SJSA1 (cell line): ENCODE measurements around the gene RNF212B. TPM values are rescaled to one million over a fixed set of nuclear protein-coding genes. Genes with fewer than 3 reads are reported as not detected.
"Not testable (repeated sequence)": the region's sequence is repeated elsewhere in the genome, so short reads cannot be mapped to it uniquely, and the experiment has no call there.

Experiments used
- DNase-seq, 2 experiments: peaks; one replicate each; pipeline ENCODE4 v3.0.0-alpha.2; 2015 to 2020; ENCODE audit warnings: low spot score in 2 of 2, low read depth in 1 of 2
- H3K27ac ChIP-seq: fragments of 250-450 bp; sonication (Bioruptor Pico); 2 replicates; pipeline ENCODE4 v1.5.1; 2020; ENCODE audit warnings: mild to moderate bottlenecking, moderate library complexity
- H3K27me3 ChIP-seq: fragments of 250-450 bp; sonication (Bioruptor Pico); replicated peaks from 2 replicates; pipeline ENCODE4 v1.5.1; 2020; ENCODE audit warnings: mild to moderate bottlenecking, moderate library complexity
- H3K36me3 ChIP-seq: fragments of 250-450 bp; sonication (Bioruptor Pico); 2 replicates; pipeline ENCODE4 v1.5.1; 2020; ENCODE audit warnings: mild to moderate bottlenecking
- H3K4me1 ChIP-seq: fragments of 250-450 bp; sonication (Bioruptor Pico); replicated peaks from 2 replicates; pipeline ENCODE4 v1.6.1; 2021; ENCODE audit warnings: mild to moderate bottlenecking
- H3K4me3 ChIP-seq: fragments of 250-450 bp; sonication (Bioruptor Pico); 2 replicates; pipeline ENCODE4 v1.5.1; 2020; ENCODE audit warnings: mild to moderate bottlenecking
- H3K9me3 ChIP-seq: fragments of 250-450 bp; sonication (Bioruptor Pico); replicated peaks from 2 replicates; pipeline ENCODE4 v1.5.1; 2020; ENCODE audit warnings: mild to moderate bottlenecking
- total RNA-seq: library from RNA; depleted of rRNA; stranded (reverse); fragments of >200 nt; shearing (Covaris generic); gene quantifications from 2 replicates; pipeline ENCODE4 v1.2.3, GENCODE V29; 2014; rRNA removed

RNF212B gene, protein sequence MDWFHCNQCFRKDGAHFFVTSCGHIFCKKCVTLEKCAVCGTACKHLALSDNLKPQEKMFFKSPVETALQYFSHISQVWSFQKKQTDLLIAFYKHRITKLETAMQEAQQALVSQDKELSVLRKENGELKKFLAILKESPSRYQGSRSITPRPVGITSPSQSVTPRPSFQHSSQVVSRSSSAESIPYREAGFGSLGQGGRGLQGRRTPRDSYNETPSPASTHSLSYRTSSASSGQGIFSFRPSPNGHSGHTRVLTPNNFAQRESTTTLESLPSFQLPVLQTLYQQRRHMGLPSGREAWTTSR
- not detected in 2 replicates for total RNA-seq

DNA sequence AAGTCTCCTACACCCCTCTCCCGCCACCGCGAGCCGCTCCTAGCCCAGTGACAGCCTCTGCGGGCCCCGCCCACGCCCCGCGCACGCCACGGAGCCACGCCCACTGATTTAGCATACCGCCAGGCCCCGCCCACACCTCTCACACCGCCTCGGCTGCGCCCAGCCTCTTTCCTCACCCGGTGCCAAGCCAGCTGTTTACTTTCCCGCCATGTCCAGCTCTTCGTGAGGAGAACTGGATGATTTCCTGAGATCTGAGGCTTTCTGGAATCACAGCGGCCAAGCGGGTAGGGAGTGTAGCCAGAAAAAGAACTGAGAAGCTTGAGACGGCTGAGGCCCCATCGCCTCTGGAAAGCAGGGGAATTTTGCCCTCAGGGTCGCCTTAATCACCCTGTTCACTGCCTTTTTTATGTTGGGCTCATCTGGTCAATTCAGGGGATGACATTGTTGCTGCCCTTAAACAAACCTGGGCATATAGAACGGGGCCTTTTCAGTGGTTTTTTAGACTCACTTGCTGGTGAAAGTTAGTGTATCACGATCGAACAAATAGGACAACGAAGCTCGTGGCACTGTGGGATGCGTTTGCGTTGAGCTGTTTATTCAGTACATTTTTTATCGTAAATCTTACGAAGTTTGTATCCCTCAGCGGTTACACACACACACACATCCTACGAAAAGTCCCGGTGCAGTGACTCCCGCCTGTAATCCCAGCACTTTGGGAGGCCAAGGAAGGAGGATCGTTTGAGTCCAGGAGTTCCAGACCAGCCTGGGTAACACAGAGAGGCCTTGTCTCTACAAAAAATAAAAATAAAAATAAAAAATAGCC lies at the start of gene RNF212B:
RNF212B (plus strand) TSS at position 165 of the 823 bp plus-strand sequence. CDS start 2,410 bp downstream, outside the sequence.
- H3K9me3 ChIP-seq: no peaks in the 10 kb centered on the region
- no peaks in the 10 kb centered on the region for H3K27me3 ChIP-seq
- H3K4me3 ChIP-seq: peak within 1 kb of the TSS; percentile 14; the same call in 1 of the 2 replicates
- H3K27ac ChIP-seq: no peak within 1 kb of the TSS
- peak; percentile 57 to 87 for DNase-seq
- no peaks in the 10 kb centered on the region for H3K36me3 ChIP-seq
- peaks cover 15% of the 10 kb centered on the region for H3K4me1 ChIP-seq

DNA sequence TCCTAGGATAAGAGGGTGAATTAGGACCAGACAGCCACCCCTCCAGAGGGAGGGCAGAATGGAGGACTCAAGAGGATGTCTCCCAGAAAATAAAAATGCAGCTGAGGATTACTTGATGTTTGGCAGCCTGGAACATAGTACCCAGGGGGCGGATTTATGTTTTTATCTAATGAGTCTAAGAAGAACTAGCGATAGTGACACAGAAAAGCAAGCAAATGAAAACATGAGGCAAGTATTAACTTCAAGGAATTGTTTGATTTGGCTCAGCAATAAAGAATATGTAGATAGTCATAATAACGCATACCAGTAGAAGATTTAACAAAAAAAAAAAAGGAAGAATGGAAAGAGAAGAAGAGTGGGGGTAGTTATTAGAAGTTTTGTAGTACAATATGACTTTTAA lies 44.3 kb upstream of the RNF212B start:
- no peak for DNase-seq
- Histone ChIP-seq H3K36me3 (no peaks in the 10 kb centered on the region), H3K9me3 (no peaks in the 10 kb centered on the region), H3K4me1 (no peaks in the 10 kb centered on the region), H3K27me3 (no peaks in the 10 kb centered on the region), H3K4me3 (no peak overlapping the region), H3K27ac (no peak overlapping the region)

DNA sequence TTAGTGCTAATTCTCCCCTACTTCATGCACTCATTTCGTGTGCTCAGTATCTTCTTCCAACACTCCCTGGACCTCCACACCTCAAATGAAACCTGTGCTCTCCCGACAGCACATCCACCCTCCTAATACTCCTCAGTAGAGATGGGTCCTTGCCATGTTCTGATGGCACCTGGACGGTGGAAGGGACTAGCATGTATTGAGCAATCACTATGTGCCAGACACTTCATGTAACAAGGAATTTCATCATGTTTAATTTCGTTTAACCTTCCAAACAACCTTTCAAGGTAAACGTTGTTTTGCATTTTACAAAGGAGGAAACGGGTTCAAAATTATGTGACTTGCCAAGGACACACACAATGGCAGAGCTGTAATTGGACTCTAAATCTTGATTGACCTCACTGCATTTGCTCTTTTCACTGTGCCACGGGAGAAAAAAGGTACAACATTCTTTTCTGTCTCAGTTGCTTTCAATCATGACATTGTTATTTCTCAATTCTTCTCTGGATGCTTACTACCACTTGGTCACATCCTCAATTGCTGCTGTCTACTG lies 42.1 kb upstream of the RNF212B start:
- H3K36me3 ChIP-seq: no peaks in the 10 kb centered on the region
- DNase-seq: no peak
- H3K4me1 ChIP-seq: no peaks in the 10 kb centered on the region
- no peak overlapping the region for H3K4me3 ChIP-seq
- H3K9me3 ChIP-seq: no peaks in the 10 kb centered on the region
- H3K27me3 ChIP-seq: no peaks in the 10 kb centered on the region
- H3K27ac ChIP-seq: no peak overlapping the region

DNA sequence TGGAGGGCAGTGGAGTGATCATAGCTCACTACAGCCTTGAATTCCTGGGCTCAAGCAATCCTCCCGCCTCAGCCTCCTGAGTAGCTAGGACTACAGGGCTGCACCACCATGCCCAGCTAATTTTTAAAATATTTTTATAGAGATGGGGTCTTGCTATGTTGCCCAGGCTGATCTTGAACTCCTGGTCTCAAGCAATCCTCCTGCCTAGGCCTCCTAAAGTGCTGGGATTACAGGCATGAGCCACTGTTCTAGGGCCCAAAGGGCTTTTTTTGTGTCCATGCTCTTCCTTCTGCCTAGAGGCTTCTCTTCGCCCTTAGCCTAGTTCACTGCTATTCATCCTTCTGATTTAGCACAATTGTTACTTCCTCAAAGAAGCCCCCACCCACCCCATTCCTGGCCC lies 41.2 kb upstream of the RNF212B start:
- H3K36me3 ChIP-seq, H3K27ac ChIP-seq, H3K27me3 ChIP-seq, H3K4me3 ChIP-seq, H3K4me1 ChIP-seq, DNase-seq, H3K9me3 ChIP-seq: not testable (repeated sequence)

DNA sequence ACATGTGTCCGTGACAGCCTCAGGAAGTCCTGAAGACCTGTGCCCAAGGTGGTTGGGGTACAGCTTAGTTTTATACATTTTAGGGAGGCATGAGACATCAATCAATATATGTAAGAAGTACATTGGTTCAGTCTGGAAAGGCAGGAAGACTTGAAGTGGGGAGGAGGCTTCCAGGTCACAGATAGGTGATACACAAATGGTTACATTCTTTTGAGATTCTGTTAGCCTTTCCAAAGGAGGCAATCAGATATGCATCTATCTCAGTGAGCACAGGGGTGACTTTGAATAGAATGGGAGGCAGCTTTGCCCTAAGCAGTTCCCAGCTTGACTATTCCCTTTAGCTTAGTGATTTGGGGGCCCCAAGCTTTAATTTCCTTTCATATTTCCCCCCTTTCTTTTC lies 38.6 kb upstream of the RNF212B start:
- not testable (repeated sequence) for H3K4me3 ChIP-seq, H3K4me1 ChIP-seq, H3K9me3 ChIP-seq, H3K27ac ChIP-seq, H3K36me3 ChIP-seq, H3K27me3 ChIP-seq, DNase-seq

DNA sequence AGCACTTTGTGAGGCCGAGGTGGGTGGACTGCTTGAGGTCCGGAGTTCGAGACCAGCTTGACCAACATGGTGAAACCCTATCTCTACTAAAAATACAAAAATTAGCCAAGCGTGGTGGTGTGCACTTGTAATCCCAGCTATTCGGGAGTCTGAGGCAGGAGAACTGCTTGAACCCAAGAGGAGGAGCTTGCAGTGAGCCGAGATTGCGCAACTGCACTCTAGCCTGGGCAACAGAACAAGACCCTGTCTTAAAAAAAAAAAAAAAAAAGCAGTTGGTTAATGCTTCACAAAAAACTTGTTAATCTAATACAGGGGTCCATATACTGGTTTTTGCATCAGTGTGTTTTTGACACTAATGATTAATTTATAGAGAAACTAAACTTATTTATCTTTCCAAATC lies 35.7 kb upstream of the RNF212B start:
- no peak for DNase-seq
- Histone ChIP-seq H3K4me1 (no peaks in the 10 kb centered on the region), H3K4me3 (no peak overlapping the region), H3K27me3 (no peaks in the 10 kb centered on the region), H3K36me3 (no peaks in the 10 kb centered on the region), H3K27ac (no peak overlapping the region), H3K9me3 (no peaks in the 10 kb centered on the region)

DNA sequence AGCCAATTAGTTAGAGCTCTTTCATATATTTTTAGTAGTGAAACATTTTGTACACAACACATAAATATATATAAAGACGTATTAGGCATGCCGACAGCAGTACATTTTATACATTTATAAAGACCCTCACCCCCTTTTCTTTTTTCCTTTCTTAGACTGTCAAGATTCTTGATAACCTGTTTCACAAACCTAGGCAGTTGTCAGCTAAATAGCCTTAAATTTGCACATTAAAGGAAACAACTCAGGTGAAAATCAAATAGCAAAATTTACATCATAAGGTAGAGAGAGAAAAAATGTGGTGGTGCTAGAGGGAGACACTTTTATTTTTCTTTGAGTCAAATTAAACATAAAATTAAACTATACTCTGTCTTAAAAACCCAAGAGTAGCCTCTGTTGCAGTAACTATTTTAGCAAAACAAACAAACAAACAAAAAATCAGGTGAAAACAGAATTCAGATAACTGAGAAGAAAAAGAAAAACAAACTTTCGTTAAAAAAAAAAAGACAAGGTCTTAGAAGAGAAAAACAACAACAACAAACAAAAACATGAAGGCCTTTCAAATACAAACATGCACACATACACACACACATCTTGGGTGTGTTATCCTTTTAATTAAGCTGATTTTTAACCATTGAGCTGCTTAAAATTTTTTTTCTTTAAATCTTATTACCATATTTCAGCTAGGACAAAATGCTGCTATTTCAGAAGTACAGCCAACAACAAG lies 31.2 kb upstream of the RNF212B start:
- no peaks in the 10 kb centered on the region for H3K27me3 ChIP-seq
- H3K9me3 ChIP-seq: no peaks in the 10 kb centered on the region
- no peak overlapping the region for H3K27ac ChIP-seq
- DNase-seq: no peak
- H3K4me3 ChIP-seq: no peak overlapping the region
- no peaks in the 10 kb centered on the region for H3K36me3 ChIP-seq
- H3K4me1 ChIP-seq: peaks cover 14% of the 10 kb centered on the region

DNA sequence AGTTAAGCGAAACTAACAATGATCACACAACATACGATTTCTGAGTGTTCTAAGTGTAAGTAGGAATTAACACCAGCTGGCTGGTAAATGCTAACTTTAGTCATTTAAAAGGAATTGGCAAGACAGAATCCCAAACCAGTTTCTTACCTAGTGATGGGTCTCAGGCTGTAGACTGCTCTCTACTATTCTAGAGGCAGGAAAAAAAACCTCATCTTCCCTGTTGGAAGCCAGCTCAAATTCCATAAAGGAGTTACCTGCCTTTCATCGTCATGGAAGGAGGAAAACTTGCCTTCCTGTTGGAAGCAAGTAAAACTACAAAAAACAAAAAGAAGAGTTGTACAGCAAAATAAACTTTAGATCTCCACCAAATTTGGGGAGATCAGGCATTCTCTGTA lies 30.6 kb upstream of the RNF212B start:
- H3K4me1 ChIP-seq: peaks cover 14% of the 10 kb centered on the region
- H3K36me3 ChIP-seq: no peaks in the 10 kb centered on the region
- H3K4me3 ChIP-seq: no peak overlapping the region
- no peak overlapping the region for H3K27ac ChIP-seq
- no peaks in the 10 kb centered on the region for H3K27me3 ChIP-seq
- H3K9me3 ChIP-seq: no peaks in the 10 kb centered on the region
- DNase-seq: no peak

DNA sequence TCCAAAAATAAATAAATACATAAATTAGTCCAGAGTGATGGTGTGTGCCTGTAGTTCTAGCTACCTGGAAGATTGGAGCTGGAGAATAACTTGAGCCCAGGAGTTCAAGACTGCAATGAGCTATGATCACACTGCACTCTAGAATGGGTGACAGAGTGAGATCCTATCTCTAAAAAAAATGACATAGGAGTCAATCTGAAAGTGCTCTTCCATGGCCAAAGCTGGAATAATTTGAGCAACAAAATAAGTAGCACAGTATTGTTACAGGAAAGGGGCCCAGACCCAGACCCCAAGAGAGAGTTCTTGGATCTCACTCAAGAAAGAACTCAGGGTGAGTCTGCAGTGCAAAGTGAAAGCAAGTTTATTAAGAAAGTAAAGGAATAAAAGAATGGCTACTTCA lies 29.4 kb upstream of the RNF212B start:
- DNase-seq: no peak
- no peak overlapping the region for H3K4me3 ChIP-seq
- no peaks in the 10 kb centered on the region for H3K27me3 ChIP-seq
- H3K4me1 ChIP-seq: peaks cover 14% of the 10 kb centered on the region
- no peak overlapping the region for H3K27ac ChIP-seq
- no peaks in the 10 kb centered on the region for H3K36me3 ChIP-seq
- no peaks in the 10 kb centered on the region for H3K9me3 ChIP-seq

DNA sequence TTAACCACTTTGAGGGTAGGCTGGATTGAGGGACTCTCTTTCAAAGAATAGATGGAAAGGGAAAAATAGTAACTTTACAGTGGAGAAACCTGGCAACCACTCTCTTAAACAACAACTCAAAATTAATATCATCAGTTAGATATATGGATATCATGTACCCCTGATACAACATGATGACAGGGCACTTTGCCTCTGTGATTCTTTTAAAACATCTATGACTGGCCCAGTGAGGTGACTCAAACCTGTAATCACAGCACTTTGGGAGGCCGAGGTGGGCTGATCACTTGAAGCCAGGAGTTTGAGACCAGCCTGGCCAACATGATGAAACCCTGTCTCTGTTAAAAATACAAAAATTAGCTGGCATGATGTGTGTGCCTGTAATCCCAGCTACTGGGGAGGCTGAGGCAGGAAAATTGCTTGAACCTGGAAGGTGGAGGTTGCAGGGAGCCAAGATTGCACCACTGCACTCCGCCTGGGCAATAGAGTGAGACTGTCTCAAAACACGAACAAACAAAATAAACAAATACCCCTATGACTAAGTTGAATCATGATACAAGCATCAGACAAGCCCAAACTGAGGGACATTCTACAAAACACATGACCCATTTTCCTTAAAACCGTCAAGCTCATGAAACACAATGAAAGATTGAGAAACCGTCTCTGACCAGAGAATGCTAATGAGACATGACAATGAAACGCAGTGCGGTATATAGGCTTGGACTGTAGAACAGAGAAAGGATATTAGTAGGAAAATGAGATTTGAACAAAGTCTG lies 27.9 kb upstream of the RNF212B start:
- Histone ChIP-seq H3K4me3 (no peak overlapping the region), H3K4me1 (peaks cover 14% of the 10 kb centered on the region), H3K9me3 (no peaks in the 10 kb centered on the region), H3K27me3 (no peaks in the 10 kb centered on the region), H3K36me3 (no peaks in the 10 kb centered on the region), H3K27ac (peak overlapping the region; percentile 53; the same call in 1 of the 2 replicates)
- DNase-seq: peak; percentile 42 to 78

DNA sequence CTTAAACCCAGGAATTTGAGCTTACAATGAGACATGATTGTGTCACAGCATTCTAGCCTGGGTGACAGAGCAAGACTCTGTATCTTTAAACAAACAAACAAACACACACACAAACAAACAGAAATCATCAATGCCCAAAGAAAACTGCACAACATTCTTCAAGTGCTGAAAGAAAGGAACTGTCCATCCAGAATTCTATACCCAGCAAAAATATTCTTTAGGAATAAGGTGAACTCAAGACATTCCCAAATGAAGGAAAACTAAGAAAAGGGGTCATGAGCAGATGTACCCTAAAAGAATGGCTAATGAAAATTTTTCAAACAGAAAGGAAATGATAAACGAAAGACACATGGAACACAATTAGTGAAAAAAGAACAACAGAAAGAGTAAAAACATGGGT lies 22.3 kb upstream of the RNF212B start:
- Histone ChIP-seq H3K27me3 (no peaks in the 10 kb centered on the region), H3K4me3 (no peak overlapping the region), H3K9me3 (peaks cover 5% of the 10 kb centered on the region; the same call in 1 of the 2 replicates), H3K4me1 (peaks cover 1% of the 10 kb centered on the region), H3K36me3 (no peaks in the 10 kb centered on the region), H3K27ac (no peak overlapping the region)
- DNase-seq: no peak

DNA sequence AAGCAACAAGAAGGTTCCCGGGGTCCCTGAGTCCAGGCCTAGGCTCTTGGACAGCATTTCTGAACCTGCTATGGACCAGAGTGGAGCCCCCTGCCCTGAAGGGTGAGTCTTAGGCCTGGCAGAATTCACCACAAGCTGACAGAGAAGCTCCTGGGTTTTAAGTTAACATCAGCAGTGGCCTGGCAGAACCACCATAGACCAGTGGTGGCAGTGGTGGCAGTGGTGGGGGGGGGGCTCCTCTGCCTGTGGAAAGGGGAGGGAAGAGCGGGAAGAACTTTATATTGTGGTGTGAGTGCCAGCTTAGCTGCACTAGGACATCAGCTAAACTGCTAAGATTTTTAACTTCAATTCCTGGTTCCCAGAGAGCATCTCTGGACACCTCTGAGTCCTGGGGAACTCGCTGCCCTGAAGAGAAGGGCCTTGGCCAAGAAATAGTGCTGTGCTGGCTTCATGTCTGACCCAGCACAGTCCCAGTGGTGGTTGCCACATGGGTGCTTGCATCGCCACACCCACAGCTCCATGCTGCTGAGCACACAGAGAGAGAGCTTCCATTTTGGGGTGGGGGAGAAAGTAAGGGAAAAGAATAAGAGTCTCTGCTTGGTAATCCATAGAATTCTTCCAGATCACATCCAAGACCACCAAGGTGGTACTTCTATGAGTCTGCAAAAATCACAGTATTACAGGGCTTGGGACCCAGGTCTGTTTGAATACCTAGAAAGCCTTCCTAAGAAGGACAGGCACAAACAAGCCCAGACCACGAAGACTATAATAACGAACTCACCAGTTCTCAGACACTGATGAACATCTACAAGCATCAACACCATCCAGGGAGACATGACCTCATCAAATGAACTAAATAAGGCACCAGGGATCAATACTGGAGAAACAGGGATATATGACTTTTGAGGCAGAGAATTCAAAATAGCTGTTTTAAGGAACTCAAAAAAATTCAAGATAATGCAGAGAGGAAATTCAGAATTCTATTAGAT lies 20.4 kb upstream of the RNF212B start:
- Histone ChIP-seq H3K27me3 (0 out of 2 replicates have a peak, but pooled peaks cover 2% of the 10 kb centered on the region), H3K36me3 (no peaks in the 10 kb centered on the region), H3K27ac (no peak overlapping the region), H3K4me1 (no peaks in the 10 kb centered on the region), H3K9me3 (peaks cover 5% of the 10 kb centered on the region; the same call in 1 of the 2 replicates), H3K4me3 (no peak overlapping the region)
- no peak for DNase-seq
